Stimulated activated CD4-positive, alpha-beta T cell treated with anti-CD3 and anti-CD28 coated beads, Interleukin-1b, Interleukin-23, amount 100 ng/mL, for 4 hours (primary cell): ENCODE data around the gene WNT5A.
"Not testable (repeated sequence)": the region's sequence is repeated elsewhere in the genome, so short reads cannot be mapped to it uniquely, and the experiment has no call there.

Experiments
- DNase-seq, 2 donors: peaks; one replicate each; pipeline ENCODE4 v3.0.0-alpha.2; 2020; ENCODE audit warnings: low read depth in 2 of 2

The WNT5A gene

DNA sequence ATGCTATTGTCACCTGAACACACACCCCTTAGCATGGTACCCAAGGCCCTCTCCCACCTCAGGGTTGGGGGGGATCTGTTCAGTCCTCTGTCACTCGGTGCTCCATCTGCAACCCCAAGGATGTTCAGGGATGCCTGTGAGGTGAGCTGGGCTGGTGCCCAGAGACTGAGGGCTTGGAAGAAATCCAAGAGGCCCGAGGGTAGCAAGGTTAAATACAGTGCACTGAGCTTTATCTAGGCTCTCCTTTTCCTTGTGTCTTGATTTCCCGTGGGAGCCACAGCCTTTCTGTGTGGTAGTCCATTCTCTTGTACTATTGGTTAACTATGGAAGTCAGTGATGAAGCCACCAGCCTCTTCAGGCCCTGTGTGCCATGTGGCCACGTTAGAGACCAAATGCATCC lies 18.7 kb upstream of the WNT5A start:
- no peak for DNase-seq

DNA sequence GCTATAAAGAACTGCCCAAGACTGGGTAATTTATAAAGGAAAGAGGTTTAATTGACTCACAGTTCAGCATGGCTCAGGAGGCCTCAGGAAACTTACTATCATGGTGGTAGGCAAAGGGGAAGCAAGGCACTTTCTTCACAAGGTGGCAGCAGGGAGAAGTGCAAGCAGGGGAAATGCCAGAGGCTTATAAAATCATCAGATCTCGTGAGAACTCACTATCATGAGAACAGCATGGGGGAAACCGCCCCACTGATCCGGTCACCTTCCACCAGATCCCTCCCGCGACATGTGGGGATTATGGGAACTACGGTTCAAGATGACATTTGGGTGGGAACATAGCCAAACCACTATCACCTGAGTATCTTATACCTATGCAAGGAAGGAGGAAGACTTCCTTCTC lies 18.0 kb upstream of the WNT5A start:
- DNase-seq = not testable (repeated sequence)

DNA sequence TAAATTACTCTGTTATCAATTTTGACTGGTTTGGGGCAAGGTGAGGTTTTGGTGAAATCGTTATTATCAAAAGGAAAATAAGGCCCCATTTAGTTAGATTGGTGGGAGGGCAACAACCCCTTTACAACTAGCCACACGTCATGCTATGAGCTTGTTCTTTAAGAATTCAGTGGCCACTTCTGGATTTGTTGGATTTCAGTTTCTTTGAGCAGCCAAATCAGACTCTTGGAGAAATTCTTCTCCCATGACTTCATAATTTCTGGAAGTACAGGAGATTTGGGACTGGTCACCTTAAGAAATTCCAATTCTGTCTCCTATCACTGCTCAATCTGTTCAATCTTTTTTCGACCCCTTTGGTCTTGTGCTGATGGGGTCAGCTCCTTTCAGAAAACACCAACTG lies 14.8 kb upstream of the WNT5A start:
- DNase-seq = no peak

DNA sequence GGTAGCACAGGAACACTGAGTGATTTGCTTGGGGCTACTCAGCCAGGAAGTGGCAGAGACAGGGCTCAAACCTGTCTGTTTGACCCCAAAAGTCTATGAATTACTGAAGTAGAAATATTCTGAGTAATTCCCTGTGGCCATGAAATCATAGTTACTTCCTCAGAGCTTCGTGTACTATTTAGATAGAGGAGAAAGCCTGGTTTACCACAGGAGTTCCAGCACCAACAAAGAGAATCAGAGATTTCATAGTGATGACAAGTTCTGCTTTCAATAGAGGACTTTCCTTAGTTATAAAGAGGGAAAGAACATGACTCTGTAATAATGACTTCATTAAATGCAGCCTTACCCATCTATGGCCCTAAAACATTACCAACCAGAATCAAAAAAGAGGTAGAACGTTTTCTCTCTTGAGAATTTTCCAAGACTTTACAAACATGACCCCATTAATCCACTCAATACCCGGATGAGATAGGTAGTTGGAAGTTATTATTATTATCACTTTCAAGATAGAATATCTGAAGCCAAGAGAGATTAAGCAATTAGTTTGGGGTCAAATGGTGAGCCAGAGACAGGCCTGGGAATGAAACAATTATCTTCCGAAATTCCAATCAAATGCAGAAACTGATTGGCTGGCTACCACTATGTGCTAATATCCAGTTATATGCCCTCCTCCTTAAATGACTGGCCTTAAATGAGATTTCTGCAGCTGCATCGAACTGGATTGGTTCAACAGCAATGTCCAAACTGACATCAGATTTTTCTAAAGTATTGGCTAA lies 13.6 kb upstream of the WNT5A start:
- DNase-seq = no peak

DNA sequence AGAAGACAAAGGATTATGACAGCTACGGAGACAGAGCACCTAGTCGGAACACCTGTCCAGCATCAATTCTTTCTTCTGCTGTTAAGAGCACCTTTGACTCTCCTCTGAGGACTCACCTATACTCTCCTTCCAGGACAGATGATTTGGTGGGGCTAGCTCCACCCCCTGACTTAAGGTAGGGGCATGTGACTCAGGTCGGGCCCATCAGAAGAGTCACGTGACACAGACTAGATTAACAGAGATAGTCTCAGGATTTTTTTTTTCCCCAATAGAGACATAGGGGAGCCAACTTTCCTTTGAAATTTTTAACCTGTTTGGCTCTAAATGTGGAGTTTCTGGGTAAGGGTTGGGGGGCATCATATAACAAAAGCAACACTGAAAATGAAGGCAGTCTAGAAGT lies 11.4 kb upstream of the WNT5A start:
- no peak for DNase-seq

DNA sequence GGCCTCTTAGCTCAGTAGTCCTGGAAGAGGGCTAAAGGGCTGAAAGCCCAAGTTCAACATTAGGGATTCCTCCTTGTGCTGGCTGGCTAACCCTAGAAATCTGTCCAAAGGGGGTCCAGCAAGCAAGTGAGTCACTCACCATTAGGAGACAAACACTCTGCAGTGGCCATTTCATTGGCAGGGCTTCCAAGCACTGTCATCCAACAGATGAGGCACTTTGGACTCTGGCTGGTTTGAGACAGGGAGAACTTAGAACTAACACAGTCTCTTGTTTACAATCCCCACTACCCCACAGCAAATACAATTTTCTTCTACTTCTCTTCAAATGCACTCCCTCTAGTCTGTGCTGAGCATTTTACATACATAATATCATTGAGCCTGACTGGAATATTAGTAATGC lies 10.1 kb upstream of the WNT5A start:
- no peak for DNase-seq

DNA sequence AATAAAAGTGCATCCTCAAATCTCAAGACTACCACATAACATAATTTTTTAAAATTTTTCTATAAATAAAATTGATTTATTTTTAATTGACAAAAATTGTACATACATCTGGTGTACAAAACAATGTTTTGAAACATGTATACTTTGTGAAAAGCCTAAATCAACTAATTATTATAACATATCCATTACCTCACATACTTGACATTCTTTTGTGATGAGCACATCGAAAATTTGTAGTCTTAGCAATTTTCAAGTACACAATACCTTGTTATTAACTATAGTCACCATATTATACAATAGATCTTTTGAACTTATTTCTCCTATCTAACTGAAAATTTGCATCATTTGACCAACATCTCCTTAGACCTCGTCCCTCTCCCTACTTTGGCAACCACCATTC lies 7.9 kb upstream of the WNT5A start:
- no peak for DNase-seq

DNA sequence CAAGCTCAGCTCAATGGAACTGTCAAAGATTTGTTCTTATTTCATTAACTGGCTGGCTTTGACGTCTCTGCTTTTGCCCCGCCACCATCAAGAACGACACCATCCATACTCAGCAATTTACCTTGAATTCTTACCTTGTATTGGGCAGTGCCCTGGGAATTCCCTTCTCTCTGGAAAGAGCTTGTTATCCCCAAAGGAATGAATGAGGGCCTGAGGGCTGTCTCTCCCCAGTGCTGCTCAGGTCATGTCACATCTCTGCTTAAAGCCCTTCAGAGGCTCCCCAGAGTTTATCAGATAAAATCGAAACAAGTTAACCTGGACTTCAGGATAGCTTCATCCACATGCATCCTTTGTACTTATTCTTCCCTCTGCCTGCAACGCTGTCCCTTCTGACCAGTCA lies 5.9 kb upstream of the WNT5A start:
- DNase-seq = no peak

DNA sequence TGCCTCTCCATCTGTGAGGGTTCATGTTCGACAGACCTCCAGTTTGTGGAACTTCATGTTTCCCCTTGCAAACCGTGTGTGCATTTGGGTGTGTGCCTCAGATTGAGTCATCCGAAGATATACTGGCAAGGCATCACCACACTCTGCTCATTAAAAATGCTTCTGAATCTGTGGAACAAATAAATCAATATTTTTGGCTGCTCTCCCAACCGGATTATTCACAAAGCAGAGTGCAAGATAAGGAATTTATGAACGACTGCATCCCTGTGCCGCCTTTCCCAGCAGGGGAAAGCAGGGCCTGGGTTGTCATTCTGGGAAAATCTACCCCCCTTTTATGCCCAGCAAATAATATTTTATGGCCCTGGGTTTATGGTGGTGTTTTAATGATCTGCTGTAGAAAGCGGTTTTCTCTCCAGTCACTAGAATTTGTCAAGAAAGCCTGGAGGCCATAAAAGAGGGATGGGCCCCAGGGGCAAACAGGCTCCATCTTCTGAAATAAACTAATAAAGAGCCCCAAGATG lies 4.2 kb upstream of the WNT5A start:
- DNase-seq = no peak

DNA sequence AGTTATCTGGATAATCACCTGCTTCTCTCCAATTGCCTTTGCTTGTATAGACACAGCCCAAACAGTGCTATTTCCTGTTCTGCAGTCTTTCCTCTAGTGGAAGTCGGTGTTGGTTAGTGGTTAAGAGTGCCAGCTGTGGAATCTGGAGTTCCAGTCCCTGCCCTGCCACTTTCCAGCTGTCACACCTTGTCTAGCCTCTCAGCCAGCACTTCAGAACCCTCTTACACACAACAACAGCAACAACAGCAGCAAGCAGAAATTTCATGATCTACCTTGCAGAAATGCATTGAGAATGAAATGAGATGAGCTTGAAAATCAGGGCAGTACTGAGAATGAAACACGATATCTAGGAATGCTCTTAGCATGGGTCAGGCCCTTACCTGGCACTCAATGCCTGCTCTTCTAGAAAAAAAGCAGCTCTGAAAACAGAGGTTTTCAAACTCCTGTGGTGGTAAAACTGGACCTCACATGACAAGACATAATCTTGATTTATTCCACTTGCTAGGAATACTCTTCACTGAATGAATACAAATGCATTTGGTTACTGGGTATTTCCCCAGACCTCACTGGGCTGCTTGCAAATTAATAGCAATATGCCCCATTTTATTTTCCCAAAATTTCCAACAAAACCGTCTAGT lies 3.3 kb upstream of the WNT5A start:
- no peak for DNase-seq

DNA sequence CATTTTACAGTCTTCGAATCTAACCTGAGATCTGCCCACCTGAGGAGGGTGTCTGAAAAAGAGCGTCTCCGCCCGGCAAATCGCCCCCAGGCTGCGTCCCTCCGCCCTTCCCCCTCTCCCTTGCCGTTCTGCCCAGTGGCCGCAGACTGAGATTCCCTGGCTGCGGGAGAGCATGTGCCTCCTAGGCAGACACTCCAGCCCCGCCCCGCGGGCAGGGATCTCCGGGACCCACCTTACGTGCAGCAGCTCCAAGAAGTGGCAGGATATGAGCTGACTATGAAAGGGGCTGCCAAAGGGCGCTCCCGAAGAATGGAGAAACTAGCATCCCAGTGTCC lies 2.7 kb upstream of the WNT5A start:
- DNase-seq = no peak

DNA sequence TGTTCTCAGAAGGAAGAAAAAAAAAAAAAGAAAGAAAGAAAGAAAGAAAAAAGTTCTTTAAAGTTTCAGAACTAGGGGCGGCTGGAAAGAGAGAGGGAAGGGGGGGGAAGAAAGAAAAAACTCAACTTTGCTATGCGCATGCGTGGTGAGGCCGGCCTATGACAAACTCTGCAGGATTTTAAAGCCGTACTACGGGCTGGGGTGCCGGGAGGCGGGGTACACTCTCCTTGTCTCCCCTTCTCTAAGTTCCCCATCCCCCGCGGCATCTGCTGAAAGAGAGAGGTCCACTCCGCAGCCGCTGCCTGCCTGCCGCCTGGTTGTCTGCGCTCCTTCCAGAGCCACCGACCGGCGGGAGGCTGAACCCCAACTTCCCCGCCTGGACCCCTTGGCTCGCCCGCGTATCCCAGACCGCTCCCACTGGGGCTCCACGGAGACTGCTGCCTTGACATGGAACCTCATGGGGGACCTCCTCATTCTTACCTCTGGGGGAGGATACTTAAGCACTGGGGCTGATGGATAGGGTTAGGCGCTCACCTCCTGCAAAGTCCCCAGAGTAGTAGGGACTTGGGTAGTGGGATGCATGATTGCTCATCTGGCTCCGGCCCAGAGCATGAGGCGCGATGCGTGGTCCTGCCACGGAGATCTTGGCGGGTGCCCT lies 1.4 kb upstream of the WNT5A start:
- DNase-seq = no peak

DNA sequence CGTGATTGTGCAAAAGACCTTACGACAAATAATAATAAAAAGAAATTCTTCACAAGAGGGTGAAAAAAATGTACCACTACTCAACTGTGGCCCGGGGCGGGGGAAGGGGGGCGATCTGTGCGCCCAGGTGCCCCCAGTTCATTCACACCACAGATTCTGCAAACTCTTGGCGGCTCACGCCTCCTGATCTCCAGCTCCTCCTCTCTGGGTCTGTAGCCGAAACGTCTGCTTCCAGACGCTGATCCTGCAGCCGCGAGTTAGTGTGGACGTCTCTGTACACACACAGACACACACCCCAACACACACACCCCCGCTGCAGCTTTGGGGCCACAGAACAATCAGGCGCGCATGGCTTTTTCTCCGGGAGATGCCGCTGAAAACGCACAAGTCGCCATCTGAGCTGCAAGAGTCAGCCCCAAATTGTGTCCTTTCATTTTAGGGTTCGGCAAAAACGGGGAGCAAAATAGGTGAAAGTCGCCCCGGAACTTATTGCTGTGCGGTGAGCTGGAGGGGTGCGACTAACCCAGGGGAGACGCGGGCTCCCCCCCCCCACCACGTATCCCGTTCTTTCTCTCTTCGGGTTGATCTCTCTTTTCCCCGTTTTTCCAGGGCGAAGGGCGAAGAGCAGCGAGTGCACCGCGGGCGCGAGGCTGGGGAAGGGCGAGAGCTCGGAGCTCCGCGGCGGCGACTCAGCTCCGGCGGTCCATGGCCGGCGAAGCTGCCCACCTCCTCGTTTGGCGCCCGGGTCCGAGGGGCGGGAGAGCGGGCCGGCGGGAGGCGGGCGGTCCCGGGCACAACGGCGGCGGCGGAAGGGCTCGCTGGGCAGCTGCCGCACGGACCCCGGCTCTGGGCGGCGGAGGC lies 505 bp upstream of the WNT5A start:
- no peak for DNase-seq

DNA sequence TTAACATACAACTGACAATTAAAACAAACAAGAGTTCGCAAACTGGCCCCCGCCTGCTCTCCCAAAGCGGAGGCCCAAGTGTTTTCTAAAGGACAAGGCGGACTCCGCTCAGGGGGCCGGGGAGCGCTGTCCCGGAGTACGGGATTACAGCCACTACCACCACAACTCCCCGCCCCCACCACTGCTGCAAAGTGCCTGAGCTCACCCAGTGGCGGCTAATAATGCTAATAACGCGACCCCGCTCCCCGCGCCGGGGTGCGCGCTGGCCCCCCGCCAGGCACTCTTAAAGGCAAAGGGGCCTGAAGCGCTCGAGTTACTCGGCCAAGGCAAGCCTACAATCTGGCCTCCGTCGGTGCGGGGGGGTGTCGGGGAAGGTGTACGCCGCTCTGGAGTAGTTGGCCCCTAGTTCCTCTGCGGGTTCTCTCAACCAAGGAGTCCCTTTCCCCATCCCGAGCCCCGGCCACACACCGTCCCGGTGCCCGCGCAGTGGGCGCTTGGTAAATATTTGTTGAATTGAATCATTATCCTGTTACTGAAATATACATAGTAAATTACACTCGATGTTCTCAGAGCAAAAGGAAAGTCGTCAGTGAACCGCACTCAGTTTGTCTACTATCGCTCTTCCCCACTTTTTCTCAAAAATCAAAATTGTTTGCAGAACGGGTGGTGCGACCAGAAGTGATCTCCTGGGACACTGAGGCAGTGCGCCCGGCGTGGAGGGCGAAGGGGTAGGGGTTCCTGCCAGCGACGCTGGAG lies 827 bp downstream of the WNT5A start:
- DNase-seq = no peak

DNA sequence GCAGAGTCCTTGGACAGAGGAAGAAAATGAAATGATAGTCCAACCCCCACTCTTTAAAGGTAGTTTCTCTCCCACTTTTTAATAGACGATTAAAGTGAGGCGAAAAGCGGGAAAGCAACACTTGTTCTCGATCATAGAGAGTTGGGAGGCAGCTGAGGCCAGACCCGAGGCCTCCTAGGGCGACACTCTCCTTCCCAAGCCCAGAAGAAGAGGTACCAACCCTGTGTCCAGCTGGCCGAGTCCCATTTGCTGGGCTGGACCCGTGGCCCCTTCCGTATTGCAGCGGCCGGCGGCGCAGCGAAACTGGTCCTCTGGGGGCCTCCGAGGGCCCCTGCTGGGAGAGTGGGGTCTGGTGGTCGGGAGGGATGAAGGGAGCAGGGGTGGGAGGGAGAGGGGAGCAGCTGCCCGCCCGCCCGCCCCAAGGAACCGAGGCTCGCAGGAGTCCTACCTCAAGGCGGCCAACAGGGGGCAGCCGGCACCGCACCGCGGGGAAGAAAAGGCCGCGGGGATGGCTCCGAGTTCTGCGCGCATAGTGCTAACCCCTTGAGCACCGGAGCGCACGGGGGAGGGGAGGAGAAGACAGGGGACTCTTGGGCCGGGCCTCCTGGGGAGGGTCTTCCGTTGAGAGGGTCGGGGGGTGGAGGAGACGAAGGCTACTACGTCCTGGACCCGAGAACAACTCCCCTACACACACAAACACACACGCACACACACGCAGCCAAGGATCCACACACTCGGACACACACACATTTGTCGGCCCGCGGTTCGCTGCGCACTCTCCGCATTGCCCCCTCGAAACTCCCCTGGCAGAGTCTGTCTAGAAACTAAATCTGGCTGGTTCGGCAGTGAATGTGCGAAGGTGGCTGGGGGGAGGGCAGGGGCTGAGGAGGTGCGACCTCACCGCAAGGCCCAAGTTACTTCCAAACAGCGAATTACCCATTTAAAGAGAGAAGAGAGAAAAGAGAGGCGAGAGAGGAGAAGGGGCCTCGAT lies 2.0 kb downstream of the WNT5A start:
- DNase-seq = no peak

DNA sequence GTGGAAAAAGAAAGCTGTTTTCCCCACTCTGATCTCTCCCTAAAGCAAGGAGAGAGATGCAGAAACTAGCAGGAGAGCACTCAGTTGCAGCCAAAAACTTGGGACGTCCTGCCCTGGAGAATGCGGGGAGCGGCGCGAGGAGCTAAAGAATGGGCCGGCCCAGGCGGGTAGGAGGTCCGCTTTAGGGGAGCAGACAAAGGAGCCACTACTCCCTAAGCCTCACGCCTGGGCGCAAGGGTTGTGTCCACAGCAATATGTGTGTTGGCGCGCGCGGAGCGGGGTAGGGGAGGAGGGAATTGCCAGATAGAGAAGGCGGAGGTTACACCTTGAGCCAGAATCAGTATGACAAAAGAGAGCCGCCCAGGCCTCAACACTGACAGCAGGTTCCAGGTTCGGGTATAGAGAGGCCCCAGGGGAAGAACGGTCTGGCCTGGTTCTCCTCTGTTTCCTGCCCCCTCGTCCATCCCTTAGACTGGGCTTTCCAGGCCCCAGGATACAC lies 2.9 kb downstream of the WNT5A start:
- DNase-seq = no peak

DNA sequence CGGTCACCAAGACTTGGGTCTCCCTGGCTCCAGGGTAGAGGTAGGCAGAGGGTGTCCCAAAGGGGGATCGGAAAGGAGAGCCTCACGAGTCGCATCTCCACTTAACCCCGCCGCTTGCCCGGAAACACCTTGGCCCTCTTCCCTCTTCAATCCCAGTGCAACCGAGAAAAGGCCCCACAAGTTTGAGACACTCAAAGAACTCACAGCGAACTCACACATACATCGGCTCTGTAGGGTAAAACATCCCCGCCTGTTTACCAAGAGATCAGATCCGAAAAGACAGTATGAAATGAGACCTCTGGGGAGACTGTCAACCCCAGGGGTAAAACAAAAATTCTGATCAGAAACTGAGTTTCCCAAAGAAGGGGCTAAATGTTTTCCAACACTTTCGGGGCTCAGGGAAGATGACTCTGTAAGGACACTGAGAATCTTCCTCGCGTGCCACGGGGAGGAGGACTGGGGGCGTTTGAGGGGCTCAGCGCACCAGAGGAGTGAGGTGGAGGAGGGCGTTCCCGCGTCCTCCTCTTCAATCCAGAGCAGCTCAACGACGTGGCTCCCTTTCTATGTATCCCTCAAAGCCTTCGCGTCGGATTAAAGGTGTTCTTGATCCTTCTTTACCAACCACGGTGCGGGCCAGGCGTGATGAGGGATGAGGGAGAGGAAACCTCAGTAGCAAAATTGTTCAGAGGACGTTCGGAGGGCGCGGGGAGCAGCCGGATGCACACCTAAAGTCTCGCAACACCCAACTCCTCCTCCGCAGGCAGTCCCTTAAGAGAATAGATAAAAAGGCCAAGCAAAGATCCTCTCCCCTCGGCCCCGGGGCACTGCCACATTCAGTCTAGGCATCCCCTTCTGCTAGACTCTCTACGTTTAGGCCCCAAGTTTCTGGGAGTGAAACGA lies 3.7 kb downstream of the WNT5A start:
- no peak for DNase-seq

DNA sequence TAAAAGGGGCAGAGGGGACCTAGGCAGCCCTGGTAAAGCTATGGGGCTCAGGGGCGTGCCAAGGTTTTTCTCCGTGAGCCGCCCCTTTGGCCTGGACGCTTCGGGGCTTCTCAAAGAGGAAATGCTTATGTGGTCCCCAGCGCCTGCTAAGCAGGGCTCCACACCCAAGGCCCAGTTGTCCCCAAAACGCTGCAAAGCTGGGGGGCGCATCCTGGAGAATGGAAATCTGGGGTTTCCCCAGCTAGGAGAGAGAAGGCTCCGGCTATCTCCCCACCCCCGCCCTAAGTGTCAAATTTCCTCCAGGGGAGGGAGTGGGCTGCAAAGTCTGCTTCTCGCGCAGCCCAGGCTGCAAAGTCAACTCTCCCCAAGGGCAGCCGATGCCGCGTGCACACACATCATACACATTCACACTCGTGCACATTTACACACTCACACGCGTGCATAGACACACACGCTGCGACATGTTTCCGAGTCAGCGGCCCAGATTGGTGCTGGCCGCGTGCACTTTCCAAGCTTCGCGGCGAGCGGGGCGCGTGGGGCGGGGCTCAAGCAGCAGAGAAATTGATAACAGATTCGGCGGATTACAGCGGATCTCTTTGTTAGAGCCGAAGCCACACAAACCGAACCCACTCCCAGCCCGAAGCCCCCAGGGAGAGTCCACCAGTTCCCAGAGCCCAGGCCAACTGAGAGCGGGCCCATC lies 4.5 kb downstream of the WNT5A start:
- no peak for DNase-seq
